IMR-90 (cell line): ENCODE results near the gene FAM131B. TPM values are rescaled to one million over a fixed set of nuclear protein-coding genes. Genes with fewer than 3 reads are reported as not detected.

Experiments
- ATAC-seq: fragments of 200-7000 bp; cut with Tn5 transposase; 2 replicates; pipeline ENCODE4 v1.9.1; 2020; ENCODE audit warnings: low read depth, mild to moderate bottlenecking, moderate library complexity
- BruUV-seq: library from RNA; stranded (reverse); fragments of 400-500 nt; replicated peaks from 2 replicates; lab custom pipeline; 2021; lab: Mats Ljungman, UMichigan
- CTCF ChIA-PET: fragments of 300-600 bp; formaldehyde crosslinking; extraction: SDS; loops from one replicate; lab custom pipeline; 2021; ENCODE audit warnings: antibody characterized with exemption; lab: Yijun Ruan, JAX
- POLR2A ChIA-PET: fragments of 300-600 bp; sonication (Branson Sonifier 250); formaldehyde crosslinking; loops from one replicate; lab custom pipeline; 2022; ENCODE audit warnings: antibody characterized with exemption; ENCODE audit not compliant: unreplicated experiment; lab: Charles Lee
- DNase-seq: peaks from one replicate; pipeline ENCODE4 v3.0.0; 2013
- H2AFZ ChIP-seq: replicated peaks from 2 replicates; pipeline ENCODE3; 2013; ENCODE audit warnings: low read length, mild to moderate bottlenecking; ENCODE audit not compliant: poor library complexity
- H2AK5ac ChIP-seq: 2 replicates; pipeline ENCODE4 v1.6.1; 2013; ENCODE audit warnings: low read depth, low read length, inconsistent platforms
- H2AK9ac ChIP-seq: replicated peaks from 2 replicates; pipeline ENCODE3; 2013; ENCODE audit warnings: mild to moderate bottlenecking, low read depth, low read length, moderate library complexity; ENCODE audit not compliant: poor library complexity
- H2BK120ac ChIP-seq: 2 replicates; pipeline ENCODE4 v1.6.1; 2013; ENCODE audit warnings: low read depth, low read length, inconsistent platforms
- H2BK15ac ChIP-seq: 3 replicates; pipeline ENCODE4 v1.6.1; 2013; ENCODE audit warnings: low read depth, low read length, inconsistent platforms
- H2BK20ac ChIP-seq: 2 replicates; pipeline ENCODE4 v1.6.1; 2013; ENCODE audit warnings: low read depth, mild to moderate bottlenecking, inconsistent platforms, low read length, moderate library complexity
- H2BK5ac ChIP-seq: 2 replicates; pipeline ENCODE4 v1.6.1; 2013; ENCODE audit warnings: mild to moderate bottlenecking, low read depth, low read length, inconsistent platforms; ENCODE audit not compliant: poor library complexity, severe bottlenecking
- H3K14ac ChIP-seq: replicated peaks from 2 replicates; pipeline ENCODE4 v1.6.1; 2013; ENCODE audit warnings: low read depth, low read length, inconsistent platforms
- H3K18ac ChIP-seq: 2 replicates; pipeline ENCODE4 v1.6.1; 2013; ENCODE audit warnings: low read depth, low read length, control low read depth
- H3K23ac ChIP-seq: 2 replicates; pipeline ENCODE4 v1.6.1; 2013; ENCODE audit warnings: low read depth, low read length, inconsistent platforms
- H3K27ac ChIP-seq: 2 replicates; pipeline ENCODE4 v1.5.1; 2013; ENCODE audit warnings: mild to moderate bottlenecking, control low read depth, low read length; ENCODE audit not compliant: insufficient read depth
- H3K27me3 ChIP-seq: 2 replicates; pipeline ENCODE4 v1.6.1; 2013; ENCODE audit warnings: low read length; ENCODE audit not compliant: control insufficient read depth, insufficient read depth
- H3K36me3 ChIP-seq: 2 replicates; pipeline ENCODE4 v1.6.1; 2013; ENCODE audit warnings: low read length, mixed read lengths; ENCODE audit not compliant: control insufficient read depth, insufficient read depth
- H3K4ac ChIP-seq: 2 replicates; pipeline ENCODE4 v1.6.1; 2013; ENCODE audit warnings: low read depth, low read length, inconsistent platforms
- H3K4me1 ChIP-seq: 2 replicates; pipeline ENCODE4 v1.6.1; 2013; ENCODE audit warnings: low read length, mixed read lengths; ENCODE audit not compliant: control insufficient read depth, insufficient read depth
- H3K4me2 ChIP-seq: 2 replicates; pipeline ENCODE4 v1.6.1; 2013; ENCODE audit warnings: low read depth, mild to moderate bottlenecking, control low read depth, low read length, moderate library complexity
- H3K4me3 ChIP-seq: 2 replicates; pipeline ENCODE4 v1.5.1; 2013; ENCODE audit warnings: low read depth, mild to moderate bottlenecking, control low read depth, low read length, moderate library complexity; ENCODE audit not compliant: insufficient read depth
- H3K56ac ChIP-seq: 2 replicates; pipeline ENCODE4 v1.6.1; 2013; ENCODE audit warnings: low read length, inconsistent platforms; ENCODE audit not compliant: insufficient read depth; ENCODE audit errors: extremely low read depth
- H3K79me1 ChIP-seq, 2 experiments: 2 replicates each; pipeline ENCODE4 v1.6.1; 2013; ENCODE audit warnings: low read length in 2 of 2, inconsistent platforms in 1 of 2, low read depth in 1 of 2
- H3K9ac ChIP-seq: 2 replicates; pipeline ENCODE4 v1.6.1; 2013; ENCODE audit warnings: low read depth, low read length, control low read depth
- H3K9me1 ChIP-seq: 2 replicates; pipeline ENCODE4 v1.6.1; 2013; ENCODE audit warnings: low read length, inconsistent platforms; ENCODE audit not compliant: insufficient read depth
- H3K9me3 ChIP-seq: 2 replicates; pipeline ENCODE4 v1.6.1; 2013; ENCODE audit warnings: low read length; ENCODE audit not compliant: control insufficient read depth, insufficient read depth
- H4K20me1 ChIP-seq: 2 replicates; pipeline ENCODE4 v1.6.1; 2013; ENCODE audit warnings: low read length, inconsistent platforms; ENCODE audit not compliant: insufficient read depth
- H4K5ac ChIP-seq: 2 replicates; pipeline ENCODE4 v1.6.1; 2013; ENCODE audit warnings: mild to moderate bottlenecking, low read depth, low read length, control low read depth
- H4K8ac ChIP-seq, 2 experiments: 2 replicates each; pipeline ENCODE4 v1.6.1; 2013; ENCODE audit warnings: low read depth in 2 of 2, low read length in 2 of 2, control low read depth in 1 of 2, inconsistent platforms in 1 of 2
- H4K91ac ChIP-seq: 2 replicates; pipeline ENCODE4 v1.6.1; 2013; ENCODE audit warnings: low read depth, low read length, inconsistent platforms; ENCODE audit not compliant: insufficient read depth
- BHLHE40 ChIP-seq: fragments of 150-350 bp; IDR thresholded peaks from 2 replicates; pipeline ENCODE4 v1.6.1; 2016; ENCODE audit warnings: mild to moderate bottlenecking, low read depth, low read length
- CEBPB ChIP-seq: IDR thresholded peaks from 2 replicates; pipeline ENCODE4 v1.6.1; 2012; ENCODE audit warnings: low read depth, low read length, improper control_type of control experiment
- CHD1 ChIP-seq: IDR thresholded peaks from 2 replicates; pipeline ENCODE4 v1.6.1; 2012; ENCODE audit warnings: low read depth, low read length, improper control_type of control experiment
- FOS ChIP-seq: fragments of 150-350 bp; IDR thresholded peaks from 2 replicates; pipeline ENCODE4 v1.6.1; 2016; ENCODE audit warnings: low read depth, low read length
- MAFK ChIP-seq: IDR thresholded peaks from 2 replicates; pipeline ENCODE4 v1.6.1; 2012; ENCODE audit warnings: low read depth, low read length, improper control_type of control experiment
- MAZ ChIP-seq: IDR thresholded peaks from 2 replicates; pipeline ENCODE4 v1.6.1; 2012; ENCODE audit warnings: low read depth, mild to moderate bottlenecking, low read length, improper control_type of control experiment, moderate library complexity, borderline replicate concordance
- MXI1 ChIP-seq: IDR thresholded peaks from 2 replicates; pipeline ENCODE4 v1.6.1; 2012; ENCODE audit warnings: low read depth, mild to moderate bottlenecking, low read length, moderate library complexity, borderline replicate concordance
- NFE2L2 ChIP-seq: fragments of 150-350 bp; IDR thresholded peaks from 2 replicates; pipeline ENCODE4 v1.6.1; 2016; ENCODE audit warnings: low read depth, mild to moderate bottlenecking, low read length
- POLR2A ChIP-seq: IDR thresholded peaks from 2 replicates; pipeline ENCODE4 v1.6.1; 2012; ENCODE audit warnings: mild to moderate bottlenecking, low read depth, low read length
- RAD21 ChIP-seq: IDR thresholded peaks from 2 replicates; pipeline ENCODE4 v1.6.1; 2012; ENCODE audit warnings: low read length, improper control_type of control experiment
- RCOR1 ChIP-seq: IDR thresholded peaks from 2 replicates; pipeline ENCODE4 v1.6.1; 2012; ENCODE audit warnings: mild to moderate bottlenecking, low read length, improper control_type of control experiment; ENCODE audit not compliant: insufficient replicate concordance
- RFX5 ChIP-seq: IDR thresholded peaks from 2 replicates; pipeline ENCODE4 v1.8.0; 2012; ENCODE audit warnings: low read depth, mild to moderate bottlenecking, low read length, moderate library complexity
- SMC3 ChIP-seq: fragments of 150-350 bp; IDR thresholded peaks from 2 replicates; pipeline ENCODE4 v1.6.1; 2016; ENCODE audit warnings: low read depth, mild to moderate bottlenecking, antibody characterized with exemption, low read length, moderate library complexity
- WGBS, 2 experiments: methylation state at CpG; one replicate each; pipeline versions ENCODE4 v1.1.5 to v1.1.7; 2013; ENCODE audit warnings: missing lambda C conversion rate in 2 of 2; ENCODE audit not compliant: insufficient read length in 1 of 2; ENCODE audit errors: extremely low coverage in 2 of 2; 5-methylcytosine and 5-hydroxymethylcytosine counted together
- dilution Hi-C: fragments of 300-500 bp; cut with HindIII; formaldehyde crosslinking; loops from one replicate; pipeline ENCODE4 v1.14.3; 2018; ENCODE audit warnings: low sequenced_read_pairs; ENCODE audit not compliant: unreplicated experiment
- in situ Hi-C: fragments of 300-500 bp; cut with MboI; formaldehyde crosslinking; loops from 3 replicates; pipeline ENCODE4 v1.14.3; 2019; ENCODE audit warnings: low sequenced_read_pairs, inconsistent platforms, mixed read lengths
- intact Hi-C: fragments of 100-400 bp; cut with micrococcal nuclease; formaldehyde crosslinking; loops from 2 replicates; pipeline ENCODE4 v1.10.0; 2022
- polyA plus RNA-seq, 3 experiments: library from polyadenylated mRNA; depleted of rRNA; stranded (reverse); fragments of >200 nt; gene quantifications; 2 replicates each; pipeline ENCODE4 v1.2.3, GENCODE V29; 2012; ENCODE audit warnings: low replicate concordance in 1 of 3
- total RNA-seq: library from RNA; depleted of rRNA; stranded (reverse); fragments of >200 nt; gene quantifications from 2 replicates; pipeline ENCODE4 v1.2.3, GENCODE V29; 2012
- TF ChIP-seq, protein P1 (sequence below): fragments of 150-350 bp; IDR thresholded peaks from 2 replicates; pipeline ENCODE4 v1.6.1; 2017; ENCODE audit warnings: mild to moderate bottlenecking, antibody characterized with exemption, low read length, low read depth
- TF ChIP-seq, protein P2 (sequence below): fragments of 150-350 bp; IDR thresholded peaks from 2 replicates; pipeline ENCODE4 v1.6.1; 2016; ENCODE audit warnings: low read depth, mild to moderate bottlenecking, low read length, moderate library complexity, borderline replicate concordance
- TF ChIP-seq, protein P3 (sequence below): conservative IDR thresholded peaks from 2 replicates; pipeline ENCODE4 v1.5.1; 2012; ENCODE audit warnings: mild to moderate bottlenecking, low read depth, low read length, improper control_type of control experiment

Gene FAM131B
- total and polyA plus RNA-seq, 2 of the 4 experiments (the other 2 are of a cell fraction), result 3.4 to 4.3 TPM

DNA sequence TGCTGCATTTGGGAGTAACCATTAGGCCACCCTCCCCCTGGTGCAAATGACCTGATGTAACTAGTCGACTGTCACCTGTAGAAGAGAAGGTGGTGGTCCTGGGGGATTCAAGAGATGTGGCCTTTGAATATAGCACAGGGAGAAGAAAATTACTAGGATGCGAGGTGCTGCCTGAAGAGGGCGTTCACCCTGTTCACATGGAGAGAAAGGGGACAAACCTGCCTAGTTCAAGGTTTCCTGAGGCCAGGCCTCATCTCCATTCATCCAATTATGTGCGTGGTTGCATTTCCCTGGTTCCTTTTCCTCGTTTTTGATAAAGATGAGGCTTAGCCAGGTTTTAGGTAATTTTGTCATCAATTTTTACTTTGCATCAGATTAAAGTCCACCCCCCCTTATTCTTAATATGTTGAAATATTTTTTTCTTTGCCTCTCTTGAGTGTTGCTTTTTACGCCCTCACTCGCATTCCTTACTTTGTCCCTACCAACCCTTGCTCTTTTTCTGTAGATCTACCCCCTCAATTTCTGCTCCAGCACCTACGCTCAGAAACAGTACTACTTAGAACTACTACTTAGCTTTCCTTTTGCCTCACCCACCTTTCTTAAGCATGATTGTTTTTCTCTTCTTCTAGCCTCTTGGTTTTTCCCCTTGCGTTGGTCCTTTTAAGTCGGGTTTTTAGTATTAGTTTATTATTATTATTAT lies 32.9 kb downstream of the FAM131B start:
- H3K9ac ChIP-seq, result no peak overlapping the region
- H3K23ac ChIP-seq, result no peak overlapping the region
- H4K8ac ChIP-seq, result no peak overlapping the region
- H3K4ac ChIP-seq, result no peak overlapping the region
- no peaks in the 10 kb centered on the region for H3K9me1 ChIP-seq
- H2BK5ac ChIP-seq, result no peak overlapping the region
- no peak overlapping the region for H4K5ac ChIP-seq
- H3K4me1 ChIP-seq, result peaks cover 8% of the 10 kb centered on the region
- TF ChIP-seq, protein P1, sequence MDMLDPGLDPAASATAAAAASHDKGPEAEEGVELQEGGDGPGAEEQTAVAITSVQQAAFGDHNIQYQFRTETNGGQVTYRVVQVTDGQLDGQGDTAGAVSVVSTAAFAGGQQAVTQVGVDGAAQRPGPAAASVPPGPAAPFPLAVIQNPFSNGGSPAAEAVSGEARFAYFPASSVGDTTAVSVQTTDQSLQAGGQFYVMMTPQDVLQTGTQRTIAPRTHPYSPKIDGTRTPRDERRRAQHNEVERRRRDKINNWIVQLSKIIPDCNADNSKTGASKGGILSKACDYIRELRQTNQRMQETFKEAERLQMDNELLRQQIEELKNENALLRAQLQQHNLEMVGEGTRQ, result no peak
- no peak for TF ChIP-seq MAZ
- TF ChIP-seq MAFK, result no peak
- no peak for TF ChIP-seq BHLHE40
- no peak for TF ChIP-seq RCOR1
- TF ChIP-seq CHD1, result no peak
- TF ChIP-seq POLR2A, result no peak
- TF ChIP-seq, protein P2, sequence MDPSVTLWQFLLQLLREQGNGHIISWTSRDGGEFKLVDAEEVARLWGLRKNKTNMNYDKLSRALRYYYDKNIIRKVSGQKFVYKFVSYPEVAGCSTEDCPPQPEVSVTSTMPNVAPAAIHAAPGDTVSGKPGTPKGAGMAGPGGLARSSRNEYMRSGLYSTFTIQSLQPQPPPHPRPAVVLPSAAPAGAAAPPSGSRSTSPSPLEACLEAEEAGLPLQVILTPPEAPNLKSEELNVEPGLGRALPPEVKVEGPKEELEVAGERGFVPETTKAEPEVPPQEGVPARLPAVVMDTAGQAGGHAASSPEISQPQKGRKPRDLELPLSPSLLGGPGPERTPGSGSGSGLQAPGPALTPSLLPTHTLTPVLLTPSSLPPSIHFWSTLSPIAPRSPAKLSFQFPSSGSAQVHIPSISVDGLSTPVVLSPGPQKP, result no peak
- TF ChIP-seq RAD21, result no peak
- no peak for TF ChIP-seq CEBPB
- TF ChIP-seq, protein P3, sequence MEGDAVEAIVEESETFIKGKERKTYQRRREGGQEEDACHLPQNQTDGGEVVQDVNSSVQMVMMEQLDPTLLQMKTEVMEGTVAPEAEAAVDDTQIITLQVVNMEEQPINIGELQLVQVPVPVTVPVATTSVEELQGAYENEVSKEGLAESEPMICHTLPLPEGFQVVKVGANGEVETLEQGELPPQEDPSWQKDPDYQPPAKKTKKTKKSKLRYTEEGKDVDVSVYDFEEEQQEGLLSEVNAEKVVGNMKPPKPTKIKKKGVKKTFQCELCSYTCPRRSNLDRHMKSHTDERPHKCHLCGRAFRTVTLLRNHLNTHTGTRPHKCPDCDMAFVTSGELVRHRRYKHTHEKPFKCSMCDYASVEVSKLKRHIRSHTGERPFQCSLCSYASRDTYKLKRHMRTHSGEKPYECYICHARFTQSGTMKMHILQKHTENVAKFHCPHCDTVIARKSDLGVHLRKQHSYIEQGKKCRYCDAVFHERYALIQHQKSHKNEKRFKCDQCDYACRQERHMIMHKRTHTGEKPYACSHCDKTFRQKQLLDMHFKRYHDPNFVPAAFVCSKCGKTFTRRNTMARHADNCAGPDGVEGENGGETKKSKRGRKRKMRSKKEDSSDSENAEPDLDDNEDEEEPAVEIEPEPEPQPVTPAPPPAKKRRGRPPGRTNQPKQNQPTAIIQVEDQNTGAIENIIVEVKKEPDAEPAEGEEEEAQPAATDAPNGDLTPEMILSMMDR, result no peak
- TF ChIP-seq FOS, result no peak
- no peak for TF ChIP-seq NFE2L2
- TF ChIP-seq MXI1, result no peak
- no peak for TF ChIP-seq SMC3
- no peak for TF ChIP-seq RFX5
- H2BK20ac ChIP-seq, result no peak overlapping the region
- H2AK5ac ChIP-seq, result no peak overlapping the region
- no peak overlapping the region for H3K56ac ChIP-seq
- ATAC-seq (no peak), DNase-seq (no peak)
- H2AFZ ChIP-seq, result no peak overlapping the region
- no peak overlapping the region for H2BK120ac ChIP-seq
- in situ Hi-C loops, result no loop called here
- no peak overlapping the region for H3K4me2 ChIP-seq
- no TSS peak for BruUV-seq
- no peaks in the 10 kb centered on the region for H3K27me3 ChIP-seq
- H3K18ac ChIP-seq, result no peak overlapping the region
- no peak overlapping the region for H4K91ac ChIP-seq
- H3K9me3 ChIP-seq, result no peaks in the 10 kb centered on the region
- no peak overlapping the region for H3K14ac ChIP-seq
- H3K4me3 ChIP-seq, result no peak overlapping the region
- CTCF ChIA-PET, result no interaction called here
- intact Hi-C loops, result no loop called here
- no peaks in the 10 kb centered on the region for H3K36me3 ChIP-seq
- no peak overlapping the region for H2BK15ac ChIP-seq
- H3K27ac ChIP-seq, result no peak overlapping the region
- H3K79me1 ChIP-seq, result no peaks in the 10 kb centered on the region
- POLR2A ChIA-PET, result no interaction called here
- dilution Hi-C loops, result no loop called here
- WGBS, 2 experiments, result 75% methylated on average over 2 of the region's 10 CpGs; no CpG with 5 or more reads in 1 of the 2 experiments
- H2AK9ac ChIP-seq, result no peak overlapping the region
- no peaks in the 10 kb centered on the region for H4K20me1 ChIP-seq
